COLO829 (cell line): ENCODE measurements around the gene ZNF648.
"Not testable (repeated sequence)": the region's sequence is repeated elsewhere in the genome, so short reads cannot be mapped to it uniquely, and the experiment has no call there.

Experiments used
- DNase-seq: peaks from one replicate; pipeline ENCODE4 v3.0.0; 2012; ENCODE audit warnings: low spot score

The ZNF648 gene

GRCh38 chr1:182071924-182072323, 10.4 kb upstream of the ZNF648 start:
- no peak for DNase-seq

- DNase-seq, result peak; percentile 92
Observed at GRCh38 chr1:182069028-182069466, 7.5 kb upstream of the ZNF648 start.

DNA sequence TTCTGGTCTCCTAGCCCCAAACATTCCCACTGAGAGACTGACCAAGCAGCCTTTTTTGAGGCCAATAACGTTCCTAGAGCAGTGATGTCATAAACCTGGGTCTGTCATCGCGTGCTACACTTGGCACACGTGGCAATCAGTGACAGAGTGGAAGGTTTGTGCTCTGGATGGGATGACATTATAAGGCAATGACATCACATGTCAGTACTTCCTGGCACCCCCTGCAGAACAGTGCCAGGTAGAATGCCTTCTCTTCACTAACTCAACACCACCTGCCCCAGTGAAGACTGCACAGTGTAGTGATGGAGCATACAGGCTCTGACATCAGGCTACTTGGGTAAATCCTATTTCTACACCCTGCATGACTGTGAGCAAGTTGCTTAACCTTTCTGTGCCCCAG, 5.4 kb upstream of the ZNF648 start:
- DNase-seq, result no peak

- DNase-seq, result no peak
Observed at GRCh38 chr1:182065126-182065845, 3.8 kb upstream of the ZNF648 start.

- no peak for DNase-seq
Observed at GRCh38 chr1:182064611-182065010, 3.1 kb upstream of the ZNF648 start.

DNA sequence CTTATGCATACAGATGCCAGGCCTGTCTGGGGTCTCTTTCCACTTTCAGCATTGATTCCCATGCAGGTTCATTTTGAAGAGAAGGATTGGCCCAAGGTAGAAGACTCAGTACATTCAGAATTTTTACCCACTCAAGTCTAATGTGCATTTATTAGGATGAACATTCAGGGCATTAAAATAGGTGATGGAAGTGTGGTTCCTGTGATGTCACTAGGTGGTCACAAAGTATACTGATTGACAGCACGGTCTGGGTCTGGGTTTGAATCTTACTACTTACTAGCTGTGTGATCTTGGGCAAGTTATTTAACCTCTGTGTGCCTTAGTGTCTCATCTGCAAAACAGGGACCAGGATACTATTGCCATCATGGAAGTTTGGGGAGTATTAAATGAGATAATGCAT, 711 bp upstream of the ZNF648 start:
- no peak for DNase-seq

GRCh38 chr1:182060877-182061276, 635 bp downstream of the ZNF648 start:
- no peak for DNase-seq

DNA sequence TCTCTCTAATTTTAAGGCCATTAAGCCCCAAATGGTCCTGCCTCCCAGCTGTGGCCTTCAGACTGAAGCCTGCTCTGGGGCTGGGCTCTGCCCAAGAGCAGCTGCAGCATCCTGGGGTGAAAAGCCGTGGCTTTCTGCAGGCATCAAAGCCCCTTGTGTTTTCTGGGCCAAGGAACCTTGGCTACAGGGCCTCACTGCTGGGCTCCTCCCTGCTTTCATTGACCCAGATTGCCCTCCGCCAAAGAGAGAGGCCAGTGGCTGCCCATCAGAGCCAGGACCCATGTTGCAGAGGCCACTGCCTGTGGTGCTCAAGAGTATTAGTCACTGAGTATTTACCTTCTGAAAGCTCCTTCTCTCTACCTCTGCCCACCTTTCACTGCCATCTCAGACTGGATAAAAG, 1.6 kb downstream of the ZNF648 start:
- no peak for DNase-seq

DNA sequence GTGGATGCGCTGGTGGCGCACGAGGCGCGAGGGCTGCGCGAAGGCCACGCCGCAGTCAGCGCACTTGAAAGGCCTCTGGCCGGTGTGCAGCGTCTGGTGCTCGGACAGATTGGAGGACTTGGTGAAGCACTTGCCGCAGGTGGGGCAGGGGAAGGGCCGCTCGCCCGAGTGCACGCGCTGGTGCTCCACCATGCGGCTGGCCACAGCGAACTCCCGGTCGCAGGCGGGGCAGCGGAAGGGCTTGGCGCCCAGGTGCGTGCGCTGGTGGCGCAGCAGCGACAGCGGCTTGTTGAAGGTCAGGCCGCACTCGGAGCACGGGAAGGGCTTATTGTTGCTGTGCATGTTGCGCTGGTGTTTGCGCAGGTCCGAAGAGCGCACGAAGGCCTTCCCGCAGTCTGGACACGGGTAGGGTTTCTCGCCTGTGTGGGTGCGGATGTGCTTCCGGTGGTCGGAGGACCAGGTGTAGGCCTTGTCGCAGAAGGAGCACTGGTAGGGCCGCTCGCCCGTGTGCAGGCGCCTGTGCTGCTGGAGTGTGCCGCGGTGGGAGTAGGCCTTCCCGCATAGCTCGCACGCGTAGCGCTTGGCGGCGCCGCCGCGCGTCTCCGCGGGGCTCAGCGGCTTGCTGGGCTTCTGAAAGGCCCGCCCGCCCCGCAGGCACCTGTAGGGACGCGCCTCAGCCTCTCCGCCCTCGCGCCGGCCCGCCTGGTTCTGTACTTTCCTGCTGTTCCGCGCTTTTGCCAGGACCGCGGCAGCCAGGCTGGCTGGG, 4.7 kb downstream of the ZNF648 start:
- DNase-seq, result no peak

DNA sequence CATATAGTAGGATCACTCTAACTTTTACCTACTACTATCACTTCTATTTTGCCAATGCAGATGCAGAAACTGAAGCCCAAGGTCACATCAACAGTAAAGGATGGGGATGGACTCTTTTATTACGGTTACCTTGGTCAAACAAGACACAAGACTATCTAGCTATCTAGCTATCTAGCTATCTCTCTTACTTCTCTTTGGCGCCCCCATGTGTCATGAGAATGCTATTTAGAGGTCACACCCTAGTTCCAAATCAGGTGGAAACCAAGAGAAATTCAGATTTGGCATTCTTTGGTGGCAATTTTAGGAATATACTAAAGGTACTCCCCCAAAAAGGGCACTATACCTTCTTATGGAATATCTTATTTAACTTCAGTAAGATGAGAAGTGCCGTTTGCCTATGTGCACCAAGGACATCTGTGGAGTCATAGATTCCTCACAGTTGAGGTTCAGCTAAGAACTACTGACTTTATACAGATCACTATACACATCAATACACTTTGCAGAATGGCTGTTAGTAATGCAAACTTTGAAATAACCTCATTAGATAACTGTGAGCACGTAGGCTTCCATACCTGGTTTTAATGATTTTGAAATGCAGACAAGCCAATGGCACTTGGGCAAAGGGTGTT, 6.7 kb downstream of the ZNF648 start:
- peak; percentile 61 for DNase-seq

- DNase-seq, result no peak
Observed at GRCh38 chr1:182052355-182052754, 9.2 kb downstream of the ZNF648 start.

GRCh38 chr1:182051938-182052337, 9.6 kb downstream of the ZNF648 start:
- DNase-seq, result no peak

- DNase-seq, result no peak
Observed at GRCh38 chr1:182050481-182051448, 10.7 kb downstream of the ZNF648 start.

GRCh38 chr1:182048562-182048961, 12.9 kb downstream of the ZNF648 start:
- no peak for DNase-seq

- DNase-seq, result no peak
Observed at GRCh38 chr1:182046763-182047162, 14.7 kb downstream of the ZNF648 start.

- DNase-seq, result not testable (repeated sequence)
Observed at GRCh38 chr1:182045481-182045880, 16.0 kb downstream of the ZNF648 start.

DNA sequence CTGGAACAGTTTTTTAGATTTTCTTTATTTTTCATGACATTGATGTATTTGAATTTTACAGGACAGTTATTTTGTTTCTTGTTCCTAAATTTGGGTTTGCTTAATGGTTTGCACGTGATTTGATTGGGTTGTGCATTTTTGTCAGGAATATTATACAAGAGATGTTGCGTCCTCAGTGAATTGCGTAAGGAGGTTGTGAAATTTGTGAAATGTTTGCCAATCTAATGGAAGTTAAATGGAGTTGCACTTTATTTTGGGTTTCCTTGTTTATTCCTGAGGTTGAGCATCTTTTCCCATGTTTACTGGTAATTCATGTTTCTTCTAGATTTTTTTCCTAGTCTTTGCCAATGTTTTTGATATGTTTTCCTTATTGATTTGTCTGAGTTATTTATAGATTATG, 19.9 kb downstream of the ZNF648 start:
- DNase-seq, result no peak

GRCh38 chr1:182038220-182038619, 23.3 kb downstream of the ZNF648 start:
- DNase-seq, result no peak

DNA sequence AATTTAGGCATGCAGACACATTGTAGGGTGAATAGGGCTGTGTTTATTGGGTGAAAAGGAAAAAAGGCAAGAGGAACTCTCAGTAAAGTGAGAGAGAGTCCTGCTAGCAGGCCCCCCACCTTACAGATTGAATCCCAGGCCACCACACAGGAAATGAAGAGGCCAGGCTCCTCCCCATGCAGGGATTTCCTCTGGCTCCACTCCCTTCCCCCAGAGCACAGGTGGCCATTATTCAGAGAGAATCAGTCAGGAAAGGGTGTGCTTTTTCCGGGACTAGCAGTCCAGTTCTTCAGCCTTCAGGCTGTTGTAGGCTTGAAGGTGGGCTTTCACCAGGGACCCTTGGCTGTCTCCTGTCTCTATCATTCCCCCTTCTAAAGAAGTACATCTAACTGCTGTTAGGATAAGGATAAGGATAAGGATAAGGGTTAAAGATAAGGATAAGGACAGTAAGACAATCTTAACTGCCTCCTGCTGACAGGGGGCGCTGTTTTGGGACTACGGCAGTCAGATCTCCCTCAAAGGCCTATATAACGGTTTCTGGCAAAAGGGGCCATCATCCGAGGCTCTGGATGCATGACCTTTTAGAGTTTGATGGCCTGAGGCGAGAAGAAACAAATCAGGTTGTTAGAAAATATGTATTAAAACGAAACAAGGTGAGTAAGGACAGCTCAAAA, 26.3 kb downstream of the ZNF648 start:
- DNase-seq, result no peak

GRCh38 chr1:182032251-182032650, 29.3 kb downstream of the ZNF648 start:
- DNase-seq, result no peak
